RCC 7860 (cell line): ENCODE measurements around the gene ALPG.
"Not testable (repeated sequence)": the region's sequence is repeated elsewhere in the genome, so short reads cannot be mapped to it uniquely, and the experiment has no call there.

ENCODE experiments used
- DNase-seq: peaks from one replicate; pipeline ENCODE4 v3.0.0-alpha.2; 2015; ENCODE audit warnings: low spot score
- FAIRE-seq: peaks from 2 replicates; lab custom pipeline; 2012; peaks lifted over from hg19 to GRCh38; lab: Jason Lieb, UNC

Gene ALPG

GRCh38 chr2:232418056-232418455 is 11.4 kb downstream of the ALPG start:
- FAIRE-seq (no peak), DNase-seq (no peak)

GRCh38 chr2:232418466-232419244 is 12.0 kb downstream of the ALPG start:
- DNase-seq (no peak), FAIRE-seq (no peak)

GRCh38 chr2:232419245-232420072 is 12.8 kb downstream of the ALPG start:
- DNase-seq (no peak), FAIRE-seq (no peak)

GRCh38 chr2:232420073-232420454 is 13.4 kb downstream of the ALPG start:
- no peak for FAIRE-seq
- DNase-seq: no peak

GRCh38 chr2:232420463-232421188 is 14.0 kb downstream of the ALPG start:
- DNase-seq (no peak), FAIRE-seq (no peak)

- FAIRE-seq (no peak), DNase-seq (no peak)
These were observed 14.6 kb downstream of the ALPG start for GRCh38 chr2:232421189-232421785.

- no peak for FAIRE-seq
- DNase-seq: no peak
These were observed 15.4 kb downstream of the ALPG start for GRCh38 chr2:232422051-232422450.

GRCh38 chr2:232422996-232423395 is 16.4 kb downstream of the ALPG start:
- DNase-seq, FAIRE-seq: not testable (repeated sequence)

GRCh38 chr2:232423407-232423806 is 16.8 kb downstream of the ALPG start:
- DNase-seq, FAIRE-seq: not testable (repeated sequence)

GRCh38 chr2:232431705-232432590 is 25.3 kb downstream of the ALPG start:
- DNase-seq (no peak), FAIRE-seq (no peak)

- DNase-seq (no peak), FAIRE-seq (no peak)
These were observed 26.0 kb downstream of the ALPG start for GRCh38 chr2:232432598-232433184.

- DNase-seq, FAIRE-seq: not testable (repeated sequence)
These were observed 27.0 kb downstream of the ALPG start for GRCh38 chr2:232433622-232434021.

- DNase-seq: no peak
- FAIRE-seq: no peak
These were observed 27.4 kb downstream of the ALPG start for GRCh38 chr2:232434091-232434490.

- DNase-seq: no peak
- no peak for FAIRE-seq
These were observed 28.1 kb downstream of the ALPG start for GRCh38 chr2:232434563-232435374.

- no peak for DNase-seq
- no peak for FAIRE-seq
These were observed 28.7 kb downstream of the ALPG start for GRCh38 chr2:232435375-232435648.

- FAIRE-seq (no peak), DNase-seq (no peak)
These were observed 29.2 kb downstream of the ALPG start for GRCh38 chr2:232435805-232436204.

GRCh38 chr2:232436381-232437194 is 29.9 kb downstream of the ALPG start:
- no peak for FAIRE-seq
- DNase-seq: no peak

- DNase-seq (no peak), FAIRE-seq (no peak)
These were observed 30.5 kb downstream of the ALPG start for GRCh38 chr2:232437195-232437571.
